Ovary (tissue), 9 donors: ENCODE data around the gene MAD1L1. TPM values are rescaled to one million over a fixed set of nuclear protein-coding genes. Genes with fewer than 3 reads are reported as not detected.

ENCODE experiments used
- DNase-seq, 5 donors: peaks; one replicate each; pipeline ENCODE4 v3.0.0-alpha.2; 2019 to 2020
- H3K27ac ChIP-seq, 2 donors: fragments of 200-600 bp; one replicate each; pipeline versions ENCODE4 v1.5.1 to v1.8.0; 2019 to 2022
- H3K27me3 ChIP-seq: fragments of 200-600 bp; one replicate; pipeline ENCODE4 v1.8.0; 2022
- H3K36me3 ChIP-seq: fragments of 200-600 bp; sonication (generic); one replicate; pipeline ENCODE4 v1.5.1; 2019
- H3K4me1 ChIP-seq: one replicate; pipeline ENCODE4 v1.8.1; 2013; ENCODE audit warnings: mild to moderate bottlenecking, moderate library complexity; ENCODE audit not compliant: insufficient read depth
- H3K4me3 ChIP-seq: fragments of 200-600 bp; sonication (generic); one replicate; pipeline ENCODE4 v1.5.1; 2017
- H3K9me3 ChIP-seq, 2 donors: fragments of 200-600 bp in 1 of 2; sonication (generic) in 1 of 2; one replicate each; pipeline versions ENCODE4 v1.5.1 to v1.8.1; 2013 to 2019; ENCODE audit warnings: mild to moderate bottlenecking in 1 of 2, moderate library complexity in 1 of 2
- CTCF ChIP-seq, 3 donors: fragments of 450-650 bp in 2 of 3; fragments of 200-600 bp in 1 of 3; IDR thresholded peaks; one replicate each; pipeline versions ENCODE4 v1.5.1 to v1.8.0; 2016 to 2022; ENCODE audit warnings: antibody characterized with exemption in 3 of 3, mild to moderate bottlenecking in 1 of 3
- EP300 ChIP-seq: sonication (generic); formaldehyde crosslinking; IDR thresholded peaks from one replicate; pipeline ENCODE4 v1.6.1; 2017; ENCODE audit warnings: antibody characterized with exemption
- POLR2A ChIP-seq: fragments of 450-650 bp; IDR thresholded peaks from one replicate; pipeline ENCODE4 v1.6.1; 2017; ENCODE audit warnings: antibody characterized with exemption, mild to moderate bottlenecking, moderate library complexity
- WGBS, 3 donors: extraction: QIAGEN DNeasy Blood & Tissue Kit in 1 of 3; methylation state at CpG; one replicate each; pipeline versions ENCODE4 v1.1.5 to v1.1.7; 2013 to 2017; 5-methylcytosine and 5-hydroxymethylcytosine counted together
- intact Hi-C, 4 donors: fragments of 100-400 bp; cut with DNase I; formaldehyde crosslinking; loops; one replicate each; pipeline versions ENCODE4 v1.11.0 to v1.15.1; 2022 to 2023
- polyA plus RNA-seq, 2 donors: library from polyadenylated mRNA; stranded (reverse); fragments of 200-250 nt in 1 of 2; fragments of 350-450 nt in 1 of 2; fragmentation: Illumina TruSeq in 1 of 2; extraction: RNeasy Lipid Tissue Mini Kit (QIAGEN cat#74804) in 1 of 2; gene quantifications; one replicate each; pipeline ENCODE4 v1.2.3, GENCODE V29; 2013 to 2014
- total RNA-seq, 7 donors: library from RNA; depleted of rRNA in 2 of 7; stranded (reverse); fragments of >200 nt in 2 of 7; fragmentation: NEBNext Ultra II Directional in 3 of 7; extraction: Animal tissue kit (Norgen Biotek cat#: 25700) in 3 of 7; gene quantifications; one replicate each; pipeline versions ENCODE4 v1.1.0 to v1.2.4, GENCODE V29; 2016 to 2023
- donor health status: DM: no; HTN: no; CAD: no; lungs with moderate emphysema.
- donor health status: DM: no; HTN: no; CAD: no.
- donor health status: Bipolar disorder and iron deficiency.
- donor health status: DM: yes; HTN: yes; CAD: no.
- donor health status: DM: no; HTN: no; CAD: no.
- donor health status: DM: yes; HTN: yes; CAD: no.

MAD1L1 gene
- total and polyA plus RNA-seq, 9 donors = 5.9 to 36.6 (median 22.8) TPM

GRCh38 chr7:1957471-1958225 lies 275.1 kb downstream of the MAD1L1 start:
- intact Hi-C loops = no loop called here
- H3K4me3 ChIP-seq = no peak overlapping the region
- no peaks in the 10 kb centered on the region for H3K9me3 ChIP-seq
- H3K4me1 ChIP-seq = no peaks in the 10 kb centered on the region
- no peaks in the 10 kb centered on the region for H3K36me3 ChIP-seq
- no peaks in the 10 kb centered on the region for H3K27me3 ChIP-seq
- no peak for TF ChIP-seq CTCF (IDR thresholded peaks at IDR 0.05)
- TF ChIP-seq EP300 = no peak
- TF ChIP-seq POLR2A = no peak
- no peak overlapping the region for H3K27ac ChIP-seq
- 87 to 89% (median 88%) methylated on average over 28 of the region's 28 CpGs for WGBS, 3 donors
- no peak for DNase-seq

GRCh38 chr7:1956611-1957470 lies 275.9 kb downstream of the MAD1L1 start:
- no peak overlapping the region for H3K27ac ChIP-seq
- DNase-seq = no peak
- no peak overlapping the region for H3K4me3 ChIP-seq
- intact Hi-C loops = no loop called here
- no peaks in the 10 kb centered on the region for H3K4me1 ChIP-seq
- no peaks in the 10 kb centered on the region for H3K9me3 ChIP-seq
- H3K27me3 ChIP-seq = no peaks in the 10 kb centered on the region
- 91 to 92% (median 92%) methylated on average over 30 of the region's 30 CpGs for WGBS, 3 donors
- TF ChIP-seq CTCF (IDR thresholded peaks at IDR 0.05) (no peak), POLR2A (no peak), EP300 (no peak)
- H3K36me3 ChIP-seq = no peaks in the 10 kb centered on the region

- WGBS, 3 donors = 92 to 94% (median 94%) methylated on average over 8 of the region's 8 CpGs
Measured at GRCh38 chr7:1956141-1956540, 276.6 kb downstream of the MAD1L1 start.

More at GRCh38 chr7:1956141-1956540, 276.6 kb downstream of the MAD1L1 start:
- no peak overlapping the region for H3K27ac ChIP-seq
- H3K27me3 ChIP-seq = no peaks in the 10 kb centered on the region
- H3K4me1 ChIP-seq = peaks cover under 1% of the 10 kb centered on the region
- no peak for TF ChIP-seq CTCF (IDR thresholded peaks at IDR 0.05)
- TF ChIP-seq POLR2A = no peak
- no peak for TF ChIP-seq EP300
- no peaks in the 10 kb centered on the region for H3K36me3 ChIP-seq
- no peak for DNase-seq
- H3K4me3 ChIP-seq = no peak overlapping the region
- intact Hi-C loops = no loop called here
- H3K9me3 ChIP-seq = no peaks in the 10 kb centered on the region
